H9 (cell line): Measurements from ENCODE around the gene KIAA0513. TPM values are rescaled to one million over a fixed set of nuclear protein-coding genes. Genes with fewer than 3 reads are reported as not detected.

Experiments
- DNase-seq: peaks from one replicate; pipeline ENCODE4 v3.0.0-alpha.2; 2017
- H2AFZ ChIP-seq: one replicate; pipeline ENCODE4 v1.6.1; 2013; ENCODE audit warnings: mild to moderate bottlenecking, low read length, control low read depth, moderate library complexity
- H2AK5ac ChIP-seq: 2 replicates; pipeline ENCODE4 v1.6.1; 2013; ENCODE audit warnings: low read length, control low read depth, mixed read lengths; ENCODE audit not compliant: insufficient read length
- H2BK120ac ChIP-seq: one replicate; pipeline ENCODE4 v1.6.1; 2013; ENCODE audit warnings: low read depth, mild to moderate bottlenecking, low read length, control low read depth, inconsistent platforms; ENCODE audit not compliant: poor library complexity, severe bottlenecking
- H2BK12ac ChIP-seq: 2 replicates; pipeline ENCODE4 v1.6.1; 2013; ENCODE audit warnings: low read length, control low read depth, mixed read lengths, low read depth; ENCODE audit not compliant: insufficient read length
- H2BK15ac ChIP-seq: 2 replicates; pipeline ENCODE4 v1.6.1; 2013; ENCODE audit warnings: low read depth, low read length, control low read depth
- H2BK20ac ChIP-seq: one replicate; pipeline ENCODE4 v1.6.1; 2013; ENCODE audit warnings: low read depth, mild to moderate bottlenecking, low read length, control low read depth, inconsistent platforms; ENCODE audit not compliant: poor library complexity, severe bottlenecking
- H2BK5ac ChIP-seq: 2 replicates; pipeline ENCODE4 v1.6.1; 2013; ENCODE audit warnings: low read length, control low read depth, mixed read lengths; ENCODE audit not compliant: insufficient read length
- H3K14ac ChIP-seq: 2 replicates; pipeline ENCODE4 v1.6.1; 2013; ENCODE audit warnings: low read length, control low read depth; ENCODE audit not compliant: insufficient read depth
- H3K18ac ChIP-seq: 2 replicates; pipeline ENCODE4 v1.6.1; 2013; ENCODE audit warnings: low read depth, mild to moderate bottlenecking, mixed read lengths, low read length, control low read depth; ENCODE audit not compliant: insufficient read length
- H3K23ac ChIP-seq: 2 replicates; pipeline ENCODE4 v1.6.1; 2013; ENCODE audit warnings: low read length, control low read depth, mixed read lengths, low read depth; ENCODE audit not compliant: insufficient read length
- H3K23me2 ChIP-seq: 2 replicates; pipeline ENCODE4 v1.6.1; 2013; ENCODE audit warnings: low read depth, mild to moderate bottlenecking, mixed read lengths, low read length, control low read depth; ENCODE audit not compliant: insufficient read length, poor library complexity, severe bottlenecking
- H3K27ac ChIP-seq: 2 replicates; pipeline ENCODE4 v1.5.1; 2013; ENCODE audit warnings: low read length, control low read depth, mixed read lengths, low read depth; ENCODE audit not compliant: insufficient read length
- H3K27me3 ChIP-seq: 2 replicates; pipeline ENCODE4 v1.6.1; 2013; ENCODE audit warnings: low read length, control low read depth, inconsistent platforms; ENCODE audit not compliant: insufficient read depth
- H3K4ac ChIP-seq: 2 replicates; pipeline ENCODE4 v1.6.1; 2013; ENCODE audit warnings: low read depth, mild to moderate bottlenecking, control low read depth, inconsistent platforms, low read length, moderate library complexity
- H3K4me1 ChIP-seq: 2 replicates; pipeline ENCODE4 v1.6.1; 2013; ENCODE audit warnings: low read length, control low read depth, inconsistent platforms; ENCODE audit not compliant: insufficient read depth
- H3K4me2 ChIP-seq: 2 replicates; pipeline ENCODE4 v1.6.1; 2013; ENCODE audit warnings: low read length, control low read depth, mixed read lengths; ENCODE audit not compliant: insufficient read length, insufficient read depth
- H3K56ac ChIP-seq: 2 replicates; pipeline ENCODE4 v1.6.1; 2013; ENCODE audit warnings: low read depth, mild to moderate bottlenecking, mixed read lengths, low read length, control low read depth; ENCODE audit not compliant: insufficient read length
- H3K79me1 ChIP-seq: 2 replicates; pipeline ENCODE4 v1.6.1; 2013; ENCODE audit warnings: low read depth, mild to moderate bottlenecking, moderate library complexity, low read length, control low read depth, inconsistent platforms; ENCODE audit not compliant: insufficient read depth, poor library complexity, severe bottlenecking
- H3K79me2 ChIP-seq: 2 replicates; pipeline ENCODE4 v1.6.1; 2013; ENCODE audit warnings: low read length, control low read depth, inconsistent platforms; ENCODE audit not compliant: insufficient read depth
- H3K9ac ChIP-seq: 2 replicates; pipeline ENCODE4 v1.6.1; 2013; ENCODE audit warnings: low read length, control low read depth, mixed read lengths; ENCODE audit not compliant: insufficient read length; ENCODE audit errors: extremely low read depth
- H3K9me3 ChIP-seq: one replicate; pipeline ENCODE4 v1.6.1; 2013; ENCODE audit warnings: low read depth, low read length, inconsistent platforms; ENCODE audit not compliant: control insufficient read depth
- H3T11ph ChIP-seq: one replicate; pipeline ENCODE4 v1.6.1; 2013; ENCODE audit warnings: mild to moderate bottlenecking, low read length, control low read depth, inconsistent platforms
- H4K20me1 ChIP-seq: one replicate; pipeline ENCODE4 v1.6.1; 2013; ENCODE audit not compliant: control insufficient read depth, insufficient read length, insufficient read depth
- H4K5ac ChIP-seq: 2 replicates; pipeline ENCODE4 v1.6.1; 2013; ENCODE audit warnings: low read depth, mild to moderate bottlenecking, mixed read lengths, low read length, control low read depth; ENCODE audit not compliant: insufficient read length
- H4K8ac ChIP-seq: replicated peaks from 2 replicates; pipeline ENCODE4 v1.6.1; 2013; ENCODE audit warnings: low read length, control low read depth, mixed read lengths, low read depth; ENCODE audit not compliant: insufficient read length
- H4K91ac ChIP-seq: 2 replicates; pipeline ENCODE4 v1.6.1; 2013; ENCODE audit warnings: low read depth, mild to moderate bottlenecking, moderate library complexity, mixed read lengths, low read length, control low read depth; ENCODE audit not compliant: insufficient read length
- H3K27ac Mint-ChIP-seq, 3 experiments: 2 replicates in 2 of 3; 3 replicates in 1 of 3; pipeline ENCODE4 v1.8.0; 2020 to 2021; ENCODE audit warnings: mixed read lengths in 3 of 3, mild to moderate bottlenecking in 1 of 3, moderate library complexity in 1 of 3
- H3K27me3 Mint-ChIP-seq: 2 replicates; pipeline ENCODE4 v1.8.0; 2021; ENCODE audit warnings: low read depth, mild to moderate bottlenecking, moderate library complexity, mixed read lengths
- H3K36me3 Mint-ChIP-seq, 3 experiments: 2 replicates in 2 of 3; 3 replicates in 1 of 3; pipeline ENCODE4 v1.8.0; 2020 to 2021; ENCODE audit warnings: low read depth in 3 of 3, mixed read lengths in 3 of 3; ENCODE audit not compliant: insufficient read depth in 1 of 3
- H3K4me1 Mint-ChIP-seq, 2 experiments: 2 replicates each; pipeline ENCODE4 v1.8.0; 2020; ENCODE audit warnings: mixed read lengths in 2 of 2
- H3K4me3 Mint-ChIP-seq, 2 experiments: 2 replicates in 1 of 2; 3 replicates in 1 of 2; pipeline ENCODE4 v1.8.0; 2020 to 2021; ENCODE audit warnings: mild to moderate bottlenecking in 2 of 2, mixed read lengths in 2 of 2, moderate library complexity in 1 of 2
- H3K9me3 Mint-ChIP-seq, 2 experiments: 2 replicates in 1 of 2; 3 replicates in 1 of 2; pipeline ENCODE4 v1.8.0; 2020; ENCODE audit warnings: mild to moderate bottlenecking in 2 of 2, mixed read lengths in 2 of 2, moderate library complexity in 1 of 2
- WGBS: extraction: QIAGEN DNeasy Blood & Tissue Kit; methylation state at CpG from one replicate; pipeline ENCODE4 v1.1.7; 2013; ENCODE audit warnings: missing lambda C conversion rate, low lambda C conversion rate, mixed read lengths; ENCODE audit not compliant: insufficient read length; ENCODE audit errors: extremely low coverage; 5-methylcytosine and 5-hydroxymethylcytosine counted together
- total RNA-seq: library from RNA; stranded (reverse); gene quantifications from 2 replicates; pipeline ENCODE4 v1.2.1, GENCODE V29; 2021
- TF ChIP-seq, protein P1 (sequence below): fragments of 200-600 bp; sonication (generic); conservative IDR thresholded peaks from 3 replicates; pipeline ENCODE4 v1.8.0; 2021; ENCODE audit warnings: antibody characterized with exemption, mild to moderate bottlenecking

Gene KIAA0513
- total RNA-seq, 1 experiment from 2014 or later = 4.7 TPM

DNA sequence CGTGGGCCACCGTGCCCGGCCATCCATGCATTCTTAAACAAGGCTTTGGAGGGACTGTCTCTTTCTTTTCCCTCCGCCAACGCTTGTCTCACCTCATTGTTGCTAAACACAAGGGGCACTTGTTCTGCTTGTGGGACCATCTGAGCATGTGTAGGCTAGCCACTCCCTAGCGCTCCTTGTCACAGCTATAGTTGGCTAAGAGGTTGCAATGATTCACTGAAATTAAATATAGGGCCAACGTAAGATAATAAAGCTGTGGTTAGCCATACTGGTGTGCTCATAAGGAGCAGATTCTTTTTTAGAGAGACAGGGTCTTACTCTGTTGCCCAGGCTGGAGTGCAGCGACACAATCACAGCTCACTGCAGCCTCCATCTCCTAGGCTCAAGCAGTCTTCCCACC is 41.2 kb downstream of the KIAA0513 start:
- no peak overlapping the region; a peak in 1 of 7 replicates for H3K27ac Mint-ChIP-seq
- H3T11ph ChIP-seq = no peak overlapping the region
- no peak overlapping the region for H2BK15ac ChIP-seq
- H3K36me3 Mint-ChIP-seq = peaks cover 0 to 3% (median 0%) of the 10 kb centered on the region in 3 experiments; a peak in 2 of 7 replicates
- H3K23ac ChIP-seq = no peak overlapping the region
- TF ChIP-seq, protein P1, sequence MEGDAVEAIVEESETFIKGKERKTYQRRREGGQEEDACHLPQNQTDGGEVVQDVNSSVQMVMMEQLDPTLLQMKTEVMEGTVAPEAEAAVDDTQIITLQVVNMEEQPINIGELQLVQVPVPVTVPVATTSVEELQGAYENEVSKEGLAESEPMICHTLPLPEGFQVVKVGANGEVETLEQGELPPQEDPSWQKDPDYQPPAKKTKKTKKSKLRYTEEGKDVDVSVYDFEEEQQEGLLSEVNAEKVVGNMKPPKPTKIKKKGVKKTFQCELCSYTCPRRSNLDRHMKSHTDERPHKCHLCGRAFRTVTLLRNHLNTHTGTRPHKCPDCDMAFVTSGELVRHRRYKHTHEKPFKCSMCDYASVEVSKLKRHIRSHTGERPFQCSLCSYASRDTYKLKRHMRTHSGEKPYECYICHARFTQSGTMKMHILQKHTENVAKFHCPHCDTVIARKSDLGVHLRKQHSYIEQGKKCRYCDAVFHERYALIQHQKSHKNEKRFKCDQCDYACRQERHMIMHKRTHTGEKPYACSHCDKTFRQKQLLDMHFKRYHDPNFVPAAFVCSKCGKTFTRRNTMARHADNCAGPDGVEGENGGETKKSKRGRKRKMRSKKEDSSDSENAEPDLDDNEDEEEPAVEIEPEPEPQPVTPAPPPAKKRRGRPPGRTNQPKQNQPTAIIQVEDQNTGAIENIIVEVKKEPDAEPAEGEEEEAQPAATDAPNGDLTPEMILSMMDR = no peak
- H3K27me3 ChIP-seq = no peaks in the 10 kb centered on the region
- peaks cover 14% of the 10 kb centered on the region for H3K27me3 Mint-ChIP-seq
- H2BK20ac ChIP-seq = no peak overlapping the region
- no peak overlapping the region for H3K4me2 ChIP-seq
- H3K4ac ChIP-seq = no peak overlapping the region
- H3K9ac ChIP-seq = no peak overlapping the region
- H2BK5ac ChIP-seq = no peak overlapping the region
- H4K20me1 ChIP-seq = no peaks in the 10 kb centered on the region
- no peak overlapping the region for H3K18ac ChIP-seq
- H3K79me2 ChIP-seq = no peaks in the 10 kb centered on the region
- no peak overlapping the region for H3K14ac ChIP-seq
- H4K91ac ChIP-seq = no peak overlapping the region
- no peak overlapping the region for H2AFZ ChIP-seq
- no peak overlapping the region for H4K5ac ChIP-seq
- no peak overlapping the region for H4K8ac ChIP-seq
- H2BK120ac ChIP-seq = no peak overlapping the region
- H2BK12ac ChIP-seq = no peak overlapping the region
- H3K9me3 ChIP-seq = no peaks in the 10 kb centered on the region
- DNase-seq = no peak
- H3K56ac ChIP-seq = no peak overlapping the region
- no peaks in the 10 kb centered on the region for H3K79me1 ChIP-seq
- no peaks in the 10 kb centered on the region for H3K23me2 ChIP-seq
- no peak overlapping the region for H2AK5ac ChIP-seq
- no peak overlapping the region for H3K4me3 Mint-ChIP-seq
- no CpG with 5 or more reads among the region's 8 CpGs for WGBS
- H3K27ac ChIP-seq = no peak overlapping the region
- H3K4me1 Mint-ChIP-seq = peaks cover 0 to 3% of the 10 kb centered on the region in 2 experiments; a peak in 1 of 4 replicates
- H3K9me3 Mint-ChIP-seq = no peaks in the 10 kb centered on the region
- H3K4me1 ChIP-seq = no peaks in the 10 kb centered on the region
